SK-MEL-5 (cell line): ENCODE measurements around the gene SLC6A18. TPM values are rescaled to one million over a fixed set of nuclear protein-coding genes. Genes with fewer than 3 reads are reported as not detected.

Experiments used
- DNase-seq: peaks from one replicate; pipeline ENCODE4 v3.0.0-alpha.2; 2016; ENCODE audit warnings: low read depth, low spot score
- in situ Hi-C: cut with HindIII; loops from 2 replicates; pipeline ENCODE4 v1.10.0; 2016; ENCODE audit warnings: low sequenced_read_pairs, high pct_unique_total_duplicates, low pct_unique_long_range_greater_than_20kb
- polyA plus RNA-seq, 2 experiments: library from polyadenylated mRNA; depleted of rRNA; stranded (reverse); fragments of >200 nt; gene quantifications; 2 replicates each; pipeline ENCODE4 v1.2.3, GENCODE V29; 2015
- total RNA-seq: library from RNA; depleted of rRNA; stranded (reverse); fragments of >200 nt; shearing (Covaris generic); gene quantifications from 2 replicates; pipeline ENCODE4 v1.2.3, GENCODE V29; 2014; rRNA removed

The SLC6A18 gene, protein sequence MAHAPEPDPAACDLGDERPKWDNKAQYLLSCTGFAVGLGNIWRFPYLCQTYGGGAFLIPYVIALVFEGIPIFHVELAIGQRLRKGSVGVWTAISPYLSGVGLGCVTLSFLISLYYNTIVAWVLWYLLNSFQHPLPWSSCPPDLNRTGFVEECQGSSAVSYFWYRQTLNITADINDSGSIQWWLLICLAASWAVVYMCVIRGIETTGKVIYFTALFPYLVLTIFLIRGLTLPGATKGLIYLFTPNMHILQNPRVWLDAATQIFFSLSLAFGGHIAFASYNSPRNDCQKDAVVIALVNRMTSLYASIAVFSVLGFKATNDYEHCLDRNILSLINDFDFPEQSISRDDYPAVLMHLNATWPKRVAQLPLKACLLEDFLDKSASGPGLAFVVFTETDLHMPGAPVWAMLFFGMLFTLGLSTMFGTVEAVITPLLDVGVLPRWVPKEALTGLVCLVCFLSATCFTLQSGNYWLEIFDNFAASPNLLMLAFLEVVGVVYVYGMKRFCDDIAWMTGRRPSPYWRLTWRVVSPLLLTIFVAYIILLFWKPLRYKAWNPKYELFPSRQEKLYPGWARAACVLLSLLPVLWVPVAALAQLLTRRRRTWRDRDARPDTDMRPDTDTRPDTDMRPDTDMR
- not detected in 2 replicates for total RNA-seq
- not detected in 2 replicates for polyA plus RNA-seq (2015; cell fraction: cytosol; rRNA removed)
- not detected in 2 replicates for polyA plus RNA-seq (2015; cell fraction: nucleus; rRNA removed)

DNA sequence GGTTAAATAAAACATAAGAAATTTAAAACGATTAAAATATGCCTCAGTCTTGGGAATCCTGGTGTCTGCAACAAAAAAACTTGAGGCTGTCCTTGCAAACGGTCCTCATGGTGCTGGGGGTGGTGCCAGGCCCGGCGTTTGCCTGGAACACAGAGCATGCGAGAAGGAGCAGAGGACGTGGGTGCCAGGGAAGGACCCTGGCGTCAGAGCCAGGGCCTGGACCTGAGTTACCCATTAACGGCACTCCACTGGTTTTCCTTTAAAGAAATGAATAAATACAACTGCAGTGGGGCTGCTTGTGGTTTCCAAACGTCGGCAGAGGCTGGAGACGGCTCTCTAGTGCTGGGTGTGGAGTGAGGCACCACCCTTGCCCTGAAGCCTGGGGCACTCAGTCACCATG lies at the start of gene SLC6A18:
SLC6A18 (plus strand) TSS at position 301 of the 400 bp plus-strand sequence; CDS start at position 398, 97 bp downstream.
- in situ Hi-C loops, result no loop called here
- DNase-seq, result no peak

DNA sequence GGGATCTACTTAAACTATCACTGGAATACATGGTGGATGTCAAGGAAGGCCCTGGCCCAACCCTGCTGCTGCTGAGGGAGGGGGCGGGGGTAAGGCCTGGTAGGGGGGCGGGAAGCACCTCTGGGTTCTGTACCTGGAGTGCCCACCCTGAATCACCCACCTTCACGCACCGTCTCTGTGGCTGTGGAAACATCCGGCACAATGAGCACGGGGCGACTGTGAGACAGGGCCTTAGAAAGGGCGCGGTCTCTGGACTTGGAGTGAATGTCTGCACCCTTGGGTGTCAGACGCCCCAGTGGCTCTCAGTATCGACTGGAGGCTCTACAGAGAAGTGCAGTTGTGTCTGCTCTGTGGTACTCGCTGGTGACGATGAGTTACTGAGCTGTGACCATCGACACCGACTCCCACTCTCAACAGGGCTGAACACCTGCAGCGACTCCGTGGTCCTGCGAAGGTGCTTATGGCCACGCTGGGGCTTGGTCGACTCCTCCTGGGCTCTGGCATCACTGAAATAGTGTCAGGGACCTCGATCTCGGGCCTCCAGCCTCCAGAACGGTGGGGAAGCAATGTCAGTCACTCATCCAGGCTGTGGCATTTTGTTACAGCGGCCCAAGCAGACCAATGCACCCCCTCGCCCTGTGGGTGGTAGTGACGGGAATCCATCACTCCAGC lies 49.2 kb upstream of the SLC6A18 start:
- DNase-seq, result no peak
- in situ Hi-C loops, result no loop called here

DNA sequence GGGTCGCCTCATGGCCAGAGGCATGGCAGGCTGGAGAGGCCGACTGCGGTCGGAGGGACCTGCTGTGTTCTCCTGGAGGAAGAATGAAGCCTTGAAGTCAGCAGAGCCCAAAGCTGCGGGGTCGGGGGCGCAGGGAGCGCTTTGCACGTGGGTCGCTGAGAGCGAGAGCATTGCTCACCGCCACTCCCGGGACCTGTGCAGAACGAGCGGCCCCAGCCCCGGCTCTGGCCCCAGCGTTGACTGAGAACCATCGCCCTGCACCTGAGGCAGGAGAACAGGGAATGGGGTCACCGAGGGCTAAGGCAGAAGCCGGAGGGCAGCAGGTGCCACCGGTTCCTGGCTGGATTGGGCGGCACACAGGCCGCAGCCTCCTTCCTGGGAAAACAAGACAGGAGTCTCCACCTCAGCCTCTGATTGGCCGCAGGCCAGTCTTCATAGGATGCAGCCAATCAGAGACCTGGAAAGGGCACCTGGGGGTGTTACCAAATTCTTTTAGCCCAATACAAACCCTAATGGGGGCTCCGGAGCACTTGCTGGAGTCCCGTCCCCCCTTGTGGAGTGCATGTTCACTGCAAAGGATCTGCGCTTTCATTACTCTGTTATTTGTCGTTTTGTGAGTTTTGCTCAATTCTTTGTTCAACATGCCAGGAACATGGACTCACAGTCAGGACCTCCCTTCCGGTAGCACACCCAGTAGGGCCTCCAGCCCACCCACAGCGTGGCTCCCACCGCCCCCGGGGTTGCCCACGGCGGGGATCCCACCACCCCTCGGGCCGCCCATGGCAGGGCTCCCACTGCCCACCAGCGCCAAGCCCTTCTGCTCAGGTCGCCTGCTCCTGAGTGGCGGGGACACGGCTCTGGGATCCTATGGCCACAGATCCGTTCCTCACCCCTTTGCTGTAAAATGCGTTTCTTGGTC lies 48.4 kb upstream of the SLC6A18 start:
- in situ Hi-C loops, result no loop called here
- DNase-seq, result peak; percentile 59

DNA sequence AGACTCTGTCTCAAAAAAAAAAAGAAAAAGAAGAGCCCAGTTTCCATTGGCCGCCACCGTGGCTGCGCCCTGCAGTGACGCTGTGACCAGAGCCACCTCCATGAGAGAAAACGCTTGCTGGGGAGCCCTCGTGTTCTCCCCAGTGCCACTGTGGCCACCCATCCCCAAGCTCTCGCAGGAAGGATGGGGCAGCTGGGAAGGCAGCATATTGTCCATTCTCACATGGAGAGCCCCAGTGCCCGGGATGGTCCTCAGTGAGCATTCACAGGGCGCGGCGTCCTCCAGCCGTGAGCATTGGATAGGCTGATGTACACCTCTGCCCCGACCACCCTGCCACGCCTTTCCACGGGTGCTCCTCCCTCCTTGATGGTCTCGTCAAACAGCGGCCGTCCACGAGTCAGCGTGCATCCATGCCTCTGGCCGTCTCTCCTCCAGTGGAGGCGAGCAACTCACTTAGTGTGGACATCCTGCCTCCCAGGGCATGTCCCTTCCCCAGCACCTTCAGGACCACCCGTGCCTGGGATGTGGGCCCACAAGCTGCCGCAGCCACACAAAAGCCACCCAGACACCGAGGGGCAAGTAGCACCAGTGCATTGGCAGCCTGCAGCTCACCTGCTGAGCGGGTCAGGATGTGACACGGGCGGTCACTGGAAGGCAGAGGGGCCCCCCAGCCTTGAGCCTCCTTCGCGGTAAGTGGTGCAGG lies 47.2 kb upstream of the SLC6A18 start:
- DNase-seq, result no peak
- in situ Hi-C loops, result no loop called here

DNA sequence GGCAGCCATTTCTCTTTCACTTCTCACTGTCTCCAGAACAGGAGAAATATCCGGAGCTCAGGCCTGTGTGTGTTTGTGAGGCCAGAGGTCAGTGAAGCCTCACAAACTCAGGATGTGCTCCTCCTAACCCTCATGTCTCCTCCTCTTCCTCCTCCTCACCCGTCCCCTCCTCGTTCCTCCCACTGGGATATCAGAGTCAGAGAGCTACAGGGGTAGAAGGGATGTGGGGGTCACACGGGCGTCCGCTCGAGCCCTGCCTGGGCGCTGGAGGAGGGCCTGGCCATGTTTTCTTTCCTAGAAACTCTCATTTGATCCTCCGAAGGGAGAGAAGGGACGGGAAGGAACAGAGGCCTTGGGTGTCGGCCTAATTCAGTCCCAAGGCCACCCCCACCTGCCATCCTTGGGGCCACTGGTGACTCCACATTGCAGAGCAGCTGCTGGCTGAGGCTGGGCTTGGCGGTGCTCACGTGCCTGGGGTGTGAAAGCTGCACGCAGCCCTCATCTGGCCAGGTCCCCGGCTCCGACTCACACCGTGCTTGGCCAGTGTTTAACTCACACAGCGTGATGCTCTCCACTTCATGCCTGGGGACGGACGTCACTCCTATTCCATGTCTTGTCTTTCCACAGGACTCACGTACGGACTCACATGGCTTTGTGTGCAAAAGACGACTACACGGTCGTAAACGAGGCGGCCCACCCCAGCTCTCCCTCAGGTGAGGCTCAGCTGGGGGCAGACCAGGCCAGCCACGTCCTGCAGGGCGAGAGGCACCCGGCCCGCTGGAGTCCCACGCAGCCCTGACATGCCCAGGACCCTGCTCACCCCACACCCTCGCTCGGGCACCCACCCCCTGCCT lies 46.4 kb upstream of the SLC6A18 start:
- no peak for DNase-seq
- in situ Hi-C loops, result no loop called here

DNA sequence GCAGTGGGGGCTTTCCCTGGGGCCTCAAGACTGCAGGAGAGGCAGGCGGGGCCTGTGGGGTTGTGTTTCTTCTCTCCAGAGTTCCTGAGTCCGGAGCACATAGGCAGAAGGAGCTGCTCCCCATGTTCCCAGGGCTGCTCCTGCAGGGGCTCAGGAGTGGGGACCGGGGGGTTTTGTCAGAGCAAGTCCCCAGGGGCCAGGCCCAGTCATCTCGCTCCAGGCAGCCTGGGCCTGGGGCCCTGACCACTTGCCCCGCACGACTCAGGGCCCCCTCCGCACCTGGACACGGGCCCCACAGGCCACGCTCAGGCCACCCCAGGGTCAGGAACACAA lies 45.8 kb upstream of the SLC6A18 start:
- in situ Hi-C loops, result no loop called here
- DNase-seq, result no peak

DNA sequence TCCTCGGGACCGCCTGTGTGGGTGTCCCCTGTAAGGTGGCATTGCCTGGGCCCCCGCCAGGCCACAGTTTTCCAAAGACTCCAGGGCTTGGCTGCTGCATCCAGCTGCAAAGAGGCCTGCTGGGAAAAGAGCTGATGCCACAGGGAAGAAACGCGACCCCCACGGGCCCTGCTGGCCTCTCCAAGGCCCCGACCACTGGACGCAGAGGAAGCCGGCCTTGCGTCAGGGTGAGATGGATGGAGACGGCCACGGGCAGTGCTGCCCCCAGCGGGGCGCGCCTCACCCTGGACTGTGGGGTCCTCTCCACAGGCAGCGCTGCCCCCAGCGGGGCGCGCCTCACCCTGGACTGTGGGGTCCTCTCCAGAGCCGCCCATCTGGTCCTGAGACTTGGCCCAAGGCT lies 45.1 kb upstream of the SLC6A18 start:
- in situ Hi-C loops, result no loop called here
- no peak for DNase-seq

DNA sequence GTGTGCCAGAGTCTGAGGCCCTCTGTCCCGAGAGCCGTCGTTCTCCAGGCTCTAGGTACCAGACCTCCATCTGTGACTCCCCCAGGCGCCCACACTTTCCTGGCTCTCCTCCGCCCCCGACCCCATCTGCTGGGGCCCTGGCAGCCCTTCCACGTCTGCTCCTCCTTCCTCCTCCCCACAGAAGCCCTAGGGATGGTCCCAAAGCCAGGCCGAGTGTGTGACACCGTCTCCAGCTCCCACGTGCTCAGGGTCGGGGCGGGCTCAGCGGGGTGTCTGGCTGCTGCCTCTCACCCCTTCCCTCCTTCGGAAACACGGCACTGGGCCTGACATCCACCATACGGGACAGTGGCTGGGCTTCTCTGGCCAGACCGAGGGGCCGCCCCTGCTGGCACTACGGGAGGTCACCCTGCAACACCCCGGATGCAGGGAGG lies 44.3 kb upstream of the SLC6A18 start:
- DNase-seq, result no peak
- in situ Hi-C loops, result no loop called here

DNA sequence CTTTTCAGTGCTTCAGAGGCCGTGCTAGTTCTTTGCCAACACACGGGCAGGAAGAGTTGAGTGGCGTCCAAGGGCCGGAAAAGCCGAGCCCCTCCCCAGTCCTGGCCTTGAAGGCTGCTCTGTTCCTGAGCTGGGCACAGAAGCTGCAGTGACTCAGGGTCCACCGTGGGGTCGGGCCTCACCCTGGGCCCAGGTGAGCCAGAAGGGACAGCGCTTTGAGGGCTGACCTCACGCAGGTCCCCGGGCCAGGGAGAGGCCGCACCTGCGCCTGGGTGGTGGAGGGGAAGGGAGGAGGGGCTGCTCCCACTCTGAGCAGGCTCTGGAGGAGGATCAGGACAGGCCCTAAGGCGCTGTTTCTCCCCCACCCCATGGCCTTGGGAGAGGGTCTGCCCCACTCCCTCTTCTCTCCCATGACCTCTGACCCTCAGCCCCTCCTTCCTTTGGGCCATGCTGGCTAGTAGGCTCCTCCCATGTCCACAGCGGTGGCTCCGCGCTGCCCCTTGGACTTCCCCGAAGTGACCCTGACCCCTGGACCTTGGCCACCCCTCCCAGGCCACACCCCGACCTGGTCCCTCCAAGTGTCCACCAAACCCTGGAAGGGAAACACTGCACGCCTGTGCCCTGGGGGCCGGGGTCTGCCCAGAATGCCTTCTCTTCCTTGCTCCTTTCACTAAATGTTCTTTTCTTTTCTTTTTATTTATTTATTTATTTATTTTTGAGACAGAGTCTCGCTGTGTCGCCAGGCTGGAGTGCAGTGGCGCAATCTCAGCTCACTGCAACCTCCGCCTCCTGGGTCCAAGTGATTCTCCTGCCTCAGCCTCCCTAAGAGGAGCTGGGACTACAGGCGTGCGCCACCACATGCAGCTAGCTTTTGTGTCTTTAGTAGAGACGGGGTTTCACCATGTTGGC lies 43.5 kb upstream of the SLC6A18 start:
- in situ Hi-C loops, result no loop called here
- DNase-seq, result no peak

DNA sequence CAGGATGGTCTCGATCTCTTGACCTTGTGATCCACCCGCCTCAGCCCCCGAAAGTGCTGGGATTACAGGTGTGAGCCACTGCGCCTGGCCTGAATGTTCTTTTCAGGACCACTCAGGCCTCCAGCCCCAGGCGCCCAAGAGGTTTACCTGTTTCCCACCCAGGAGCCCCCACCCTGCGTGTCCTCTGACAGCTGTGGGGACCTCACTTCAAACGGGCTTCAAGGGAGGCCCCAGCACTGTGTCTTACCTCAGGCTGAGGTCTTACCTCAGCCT lies 42.9 kb upstream of the SLC6A18 start:
- DNase-seq, result no peak
- in situ Hi-C loops, result no loop called here

DNA sequence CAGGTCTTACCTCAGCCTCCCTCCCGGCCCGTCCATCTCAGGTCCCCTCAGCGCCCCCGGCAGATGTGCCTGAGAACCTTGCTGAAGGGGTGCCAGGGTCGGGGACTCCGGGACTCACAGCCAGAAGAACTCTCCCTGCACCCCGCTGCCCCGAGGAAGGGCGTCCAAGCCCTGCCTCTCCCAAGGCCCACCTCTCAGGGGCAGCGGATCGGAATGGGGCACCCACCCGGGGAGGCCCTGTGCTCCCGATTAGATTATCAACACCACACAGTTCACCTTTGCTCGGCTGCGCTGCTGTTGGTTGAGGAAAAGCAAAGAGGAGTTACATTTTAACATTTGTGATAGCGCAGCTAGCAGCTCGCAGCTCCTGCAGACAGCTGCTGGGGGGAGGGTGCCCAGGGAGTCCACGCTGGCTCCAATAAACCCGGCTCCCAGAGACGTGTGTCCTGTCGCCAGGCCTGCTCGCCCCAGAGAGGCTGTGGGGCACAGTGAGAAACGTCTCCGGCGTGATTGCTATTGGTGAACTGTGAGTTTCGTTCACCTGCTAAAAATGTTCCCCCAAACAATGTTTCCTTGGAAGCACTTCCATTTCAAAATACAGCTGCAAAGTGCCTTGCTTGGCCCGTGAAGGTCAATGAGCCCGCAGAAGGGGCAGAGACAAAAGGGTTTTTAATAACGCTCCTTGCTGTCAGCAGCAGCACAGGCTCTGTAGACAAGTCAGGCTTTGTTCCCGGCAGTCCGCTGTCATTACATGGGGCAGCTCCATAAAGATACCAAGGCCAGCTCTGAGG lies 42.4 kb upstream of the SLC6A18 start:
- peak; percentile 99 for DNase-seq
- in situ Hi-C loops, result no loop called here

DNA sequence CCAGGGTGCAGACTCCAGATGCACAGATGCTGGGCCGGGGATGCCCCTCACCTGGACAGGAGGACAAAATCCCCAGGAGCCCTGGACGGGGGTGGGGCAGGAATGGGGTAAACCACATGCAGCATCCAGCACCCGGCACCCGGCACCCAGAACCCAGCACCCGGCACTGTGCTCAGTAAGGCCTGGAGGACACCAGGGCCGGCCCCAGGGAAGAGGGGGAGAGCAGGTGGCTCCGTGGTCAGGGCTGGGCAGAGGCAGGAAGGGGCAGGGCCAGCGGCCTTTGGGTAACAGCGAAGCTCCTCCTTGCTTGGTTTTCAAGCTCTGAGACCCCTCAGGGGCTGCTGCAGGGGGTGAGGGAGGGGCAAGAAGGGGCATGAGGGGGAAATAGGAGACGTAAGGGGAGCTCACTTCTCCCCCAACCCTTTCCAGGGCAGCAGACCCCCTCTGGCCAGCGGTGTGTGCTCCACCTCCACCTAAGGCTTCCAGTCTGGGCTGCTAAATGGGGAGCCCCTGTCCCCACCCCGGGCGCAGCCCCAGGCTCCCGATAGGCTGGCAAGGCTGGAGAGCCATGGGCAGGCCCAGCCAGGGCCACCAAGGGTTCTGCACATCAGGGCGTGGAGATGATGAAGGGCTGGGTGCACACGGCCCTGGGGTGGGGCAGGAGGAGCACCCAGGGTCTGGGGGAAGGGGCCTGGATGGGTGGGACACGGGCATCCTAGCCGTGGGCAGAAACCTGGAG lies 41.6 kb upstream of the SLC6A18 start:
- no peak for DNase-seq
- in situ Hi-C loops, result no loop called here

DNA sequence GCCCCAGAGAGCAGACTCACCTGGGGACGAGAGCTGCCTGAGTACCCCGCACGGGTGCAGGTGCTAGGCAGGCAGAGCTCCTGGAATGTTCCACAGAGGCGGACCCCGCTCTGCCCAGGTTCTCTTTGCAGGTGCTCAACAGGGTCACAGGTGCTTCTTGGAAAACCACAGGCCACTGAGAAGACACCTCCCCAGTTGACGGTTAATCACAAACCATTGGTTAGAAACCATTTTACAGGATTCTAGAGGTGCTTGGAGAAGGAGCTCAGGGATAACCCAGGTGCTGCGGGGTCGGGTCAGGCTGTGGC lies 41.1 kb upstream of the SLC6A18 start:
- DNase-seq, result no peak
- in situ Hi-C loops, result no loop called here

DNA sequence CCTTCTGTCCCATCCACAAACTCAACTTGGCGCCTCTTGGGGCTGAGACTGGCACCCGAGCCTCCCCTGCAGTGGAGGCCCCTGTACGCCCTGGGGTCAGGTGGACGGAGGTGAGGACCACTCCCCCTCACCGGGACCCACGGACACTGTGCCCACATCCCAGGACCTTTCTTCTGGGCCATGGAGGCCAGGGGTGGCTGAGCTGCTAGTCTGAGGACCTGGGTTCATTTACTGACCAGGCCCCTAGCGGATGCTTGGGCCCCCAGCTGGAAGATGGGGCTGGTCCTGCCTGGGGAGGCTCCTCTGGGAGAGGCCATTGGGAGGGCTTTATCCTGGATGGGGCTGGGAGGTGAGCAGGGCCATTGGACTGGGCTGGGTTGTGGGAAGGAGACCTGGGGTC lies 40.7 kb upstream of the SLC6A18 start:
- DNase-seq, result no peak
- in situ Hi-C loops, result no loop called here
